DOHH2 (cell line): ENCODE results near the gene POLA2.

Experiments used
- H3F3A ChIP-seq: fragments of 200-600 bp; sonication (generic), shearing (Covaris generic); 2 replicates; pipeline ENCODE4 v1.6.0; 2016; ENCODE audit warnings: antibody characterized with exemption, mild to moderate bottlenecking; ENCODE audit not compliant: control insufficient read depth, insufficient read depth
- H3K27ac ChIP-seq: fragments of 200-600 bp; sonication (generic); 2 replicates; pipeline ENCODE4 v1.5.1; 2014; ENCODE audit warnings: low read depth, mild to moderate bottlenecking, low read length, moderate library complexity
- H3K27me3 ChIP-seq: fragments of 200-600 bp; sonication (generic); 2 replicates; pipeline ENCODE4 v1.6.1; 2014; ENCODE audit warnings: mild to moderate bottlenecking, low read length, mixed read lengths; ENCODE audit not compliant: control insufficient read depth
- H3K36me3 ChIP-seq: fragments of 200-600 bp; sonication (generic); 2 replicates; pipeline ENCODE4 v1.6.1; 2014; ENCODE audit warnings: mild to moderate bottlenecking, low read length, moderate library complexity, mixed read lengths; ENCODE audit not compliant: control insufficient read depth
- H3K4me1 ChIP-seq: fragments of 200-600 bp; sonication (generic); 2 replicates; pipeline ENCODE4 v1.6.1; 2014; ENCODE audit warnings: mild to moderate bottlenecking, low read length, mixed read lengths; ENCODE audit not compliant: control insufficient read depth
- H3K4me2 ChIP-seq: fragments of 200-600 bp; sonication (generic); 2 replicates; pipeline ENCODE4 v1.6.0; 2014; ENCODE audit warnings: mild to moderate bottlenecking, low read length, moderate library complexity
- H3K4me3 ChIP-seq: fragments of 200-600 bp; sonication (generic); 2 replicates; pipeline ENCODE4 v1.5.1; 2014; ENCODE audit warnings: mild to moderate bottlenecking, low read length, mixed read lengths
- H3K79me2 ChIP-seq: fragments of 200-600 bp; sonication (generic); 2 replicates; pipeline ENCODE4 v1.6.1; 2014; ENCODE audit warnings: mild to moderate bottlenecking, low read length, mixed read lengths; ENCODE audit not compliant: control insufficient read depth
- H3K9me2 ChIP-seq: fragments of 200-600 bp; sonication (generic); replicated peaks from 2 replicates; pipeline ENCODE4 v1.6.1; 2014; ENCODE audit warnings: mild to moderate bottlenecking, low read length, mixed read lengths; ENCODE audit not compliant: control insufficient read depth
- H3K9me3 ChIP-seq: fragments of 200-600 bp; sonication (generic); 2 replicates; pipeline ENCODE4 v1.6.1; 2014; ENCODE audit warnings: antibody characterized with exemption, low read length, mixed read lengths; ENCODE audit not compliant: control insufficient read depth, insufficient read depth
- H4K20me1 ChIP-seq: fragments of 200-600 bp; sonication (generic); 2 replicates; pipeline ENCODE4 v1.6.0; 2014; ENCODE audit warnings: low read depth, mild to moderate bottlenecking, antibody characterized with exemption, low read length, moderate library complexity; ENCODE audit not compliant: control insufficient read depth, insufficient read depth
- CTCF ChIP-seq: fragments of 200-600 bp; sonication (generic); IDR thresholded peaks from one replicate; pipeline ENCODE4 v1.5.1; 2014; ENCODE audit warnings: antibody characterized with exemption, mild to moderate bottlenecking, low read depth, low read length; ENCODE audit not compliant: poor library complexity, severe bottlenecking
- EZH2phosphoT487 ChIP-seq: fragments of 200-600 bp; sonication (generic); IDR thresholded peaks from 2 replicates; pipeline ENCODE4 v1.6.1; 2017; ENCODE audit warnings: borderline replicate concordance, mild to moderate bottlenecking, antibody characterized with exemption, low read length, moderate library complexity, mixed read lengths

The POLA2 gene

GRCh38 chr11:65286686-65287085, 24.9 kb downstream of the POLA2 start:
- H3F3A ChIP-seq = no peaks in the 10 kb centered on the region
- no peak overlapping the region for H3K27ac ChIP-seq
- H3K27me3 ChIP-seq = no peaks in the 10 kb centered on the region
- no peaks in the 10 kb centered on the region for H4K20me1 ChIP-seq
- no peak overlapping the region for H3K4me2 ChIP-seq
- no peaks in the 10 kb centered on the region for H3K79me2 ChIP-seq
- peaks cover 94% of the 10 kb centered on the region for H3K36me3 ChIP-seq
- TF ChIP-seq CTCF (no peak), EZH2phosphoT487 (no peak)
- H3K9me3 ChIP-seq = no peaks in the 10 kb centered on the region
- no peaks in the 10 kb centered on the region for H3K9me2 ChIP-seq
- no peak overlapping the region for H3K4me3 ChIP-seq
- peaks cover 4% of the 10 kb centered on the region; the same call in 1 of the 2 replicates for H3K4me1 ChIP-seq

DNA sequence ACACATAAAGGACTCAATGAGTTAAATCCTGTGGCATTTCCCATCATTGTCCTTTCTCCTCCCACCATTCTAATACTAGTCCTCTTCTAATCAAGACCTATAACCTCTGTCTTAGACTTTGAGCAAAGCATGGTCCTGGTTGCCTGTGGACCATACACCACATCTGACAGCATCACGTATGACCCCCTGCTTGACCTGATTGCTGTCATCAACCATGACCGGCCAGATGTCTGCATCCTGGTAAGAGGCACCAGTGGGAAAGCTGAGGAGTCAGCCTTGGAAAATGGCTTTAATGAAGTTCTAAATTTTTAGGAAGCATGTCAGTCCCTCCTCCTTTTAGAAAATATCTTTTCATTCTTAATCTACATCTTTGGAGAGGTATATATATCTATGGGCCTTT, 25.8 kb downstream of the POLA2 start:
- H3F3A ChIP-seq = no peaks in the 10 kb centered on the region
- no peaks in the 10 kb centered on the region for H3K9me3 ChIP-seq
- no peak overlapping the region for H3K4me2 ChIP-seq
- no peaks in the 10 kb centered on the region for H3K9me2 ChIP-seq
- H3K36me3 ChIP-seq = peaks cover 94% of the 10 kb centered on the region
- no peak overlapping the region for H3K27ac ChIP-seq
- TF ChIP-seq EZH2phosphoT487 = no peak
- no peak for TF ChIP-seq CTCF
- peaks cover 2% of the 10 kb centered on the region; the same call in 1 of the 2 replicates for H3K4me1 ChIP-seq
- H3K79me2 ChIP-seq = no peaks in the 10 kb centered on the region
- H3K27me3 ChIP-seq = no peaks in the 10 kb centered on the region
- H3K4me3 ChIP-seq = no peak overlapping the region
- H4K20me1 ChIP-seq = no peaks in the 10 kb centered on the region

GRCh38 chr11:65288706-65289536, 27.2 kb downstream of the POLA2 start:
- no peaks in the 10 kb centered on the region for H3K79me2 ChIP-seq
- no peak overlapping the region for H3K4me3 ChIP-seq
- H3K27ac ChIP-seq = no peak overlapping the region
- no peak for TF ChIP-seq EZH2phosphoT487
- TF ChIP-seq CTCF = no peak
- H3K4me2 ChIP-seq = no peak overlapping the region
- H3K9me3 ChIP-seq = no peaks in the 10 kb centered on the region
- no peaks in the 10 kb centered on the region for H3K4me1 ChIP-seq
- H3K9me2 ChIP-seq = no peaks in the 10 kb centered on the region
- no peaks in the 10 kb centered on the region for H3F3A ChIP-seq
- H3K36me3 ChIP-seq = peaks cover 93% of the 10 kb centered on the region
- H4K20me1 ChIP-seq = no peaks in the 10 kb centered on the region
- no peaks in the 10 kb centered on the region for H3K27me3 ChIP-seq
